Upper lobe of right lung (tissue), 1 donor: ENCODE data around the gene GUCY1A2. TPM values are rescaled to one million over a fixed set of nuclear protein-coding genes. Genes with fewer than 3 reads are reported as not detected.
"Not testable (repeated sequence)": the region's sequence is repeated elsewhere in the genome, so short reads cannot be mapped to it uniquely, and the experiment has no call there.

Source experiments
- ATAC-seq: fragments of 200-7000 bp; cut with Tn5 transposase; one replicate; pipeline ENCODE4 v1.9.1; 2020; ENCODE audit warnings: mild to moderate bottlenecking, moderate library complexity
- DNase-seq: peaks from one replicate; pipeline ENCODE4 v3.0.0-alpha.2; 2020
- H3K27ac ChIP-seq: fragments of 200-600 bp; one replicate; pipeline ENCODE4 v1.8.0; 2022
- H3K27me3 ChIP-seq: fragments of 200-600 bp; one replicate; pipeline ENCODE4 v1.8.0; 2022; ENCODE audit warnings: mild to moderate bottlenecking
- H3K36me3 ChIP-seq: fragments of 200-600 bp; one replicate; pipeline ENCODE4 v1.8.0; 2022
- H3K4me1 ChIP-seq: fragments of 200-600 bp; one replicate; pipeline ENCODE4 v1.8.0; 2022
- H3K4me3 ChIP-seq: fragments of 200-600 bp; one replicate; pipeline ENCODE4 v1.8.0; 2022; ENCODE audit warnings: mild to moderate bottlenecking
- H3K9me3 ChIP-seq: fragments of 200-600 bp; one replicate; pipeline ENCODE4 v1.8.0; 2022
- CTCF ChIP-seq: fragments of 200-600 bp; IDR thresholded peaks from one replicate; pipeline ENCODE4 v1.8.0; 2022; ENCODE audit warnings: antibody characterized with exemption
- intact Hi-C: fragments of 100-400 bp; cut with DNase I; formaldehyde crosslinking; loops from one replicate; pipeline ENCODE4 v1.11.0; 2022
- total RNA-seq: library from RNA; stranded (reverse); fragmentation: NEBNext Ultra II Directional; extraction: Animal tissue kit (Norgen Biotek cat#: 25700); gene quantifications from one replicate; pipeline ENCODE4 v1.2.1, GENCODE V29; 2021
- donor health status: DM: no; HTN: yes; CAD: no; lungs with severe emphysema.

The GUCY1A2 gene
- total RNA-seq, 1 donor from 2014 or later = 31.1 TPM

GRCh38 chr11:106789406-106789805 lies 228.9 kb downstream of the GUCY1A2 start:
- DNase-seq (no peak), ATAC-seq (no peak)
- Histone ChIP-seq H3K27ac (no peak overlapping the region), H3K9me3 (no peaks in the 10 kb centered on the region), H3K4me1 (no peaks in the 10 kb centered on the region), H3K27me3 (no peaks in the 10 kb centered on the region), H3K4me3 (no peak overlapping the region), H3K36me3 (no peaks in the 10 kb centered on the region)
- intact Hi-C loops = no loop called here
- TF ChIP-seq CTCF = no peak

- intact Hi-C loops = no loop called here
- no peaks in the 10 kb centered on the region for H3K36me3 ChIP-seq
- DNase-seq = no peak
- H3K27me3 ChIP-seq = no peaks in the 10 kb centered on the region
- H3K4me1 ChIP-seq = no peaks in the 10 kb centered on the region
- ATAC-seq = no peak
- no peak overlapping the region for H3K4me3 ChIP-seq
- H3K27ac ChIP-seq = no peak overlapping the region
- TF ChIP-seq CTCF = no peak
- no peaks in the 10 kb centered on the region for H3K9me3 ChIP-seq
These were observed 230.8 kb downstream of the GUCY1A2 start for GRCh38 chr11:106787454-106787853.

GRCh38 chr11:106785913-106786650 lies 232.2 kb downstream of the GUCY1A2 start:
- Histone ChIP-seq H3K4me1 (no peaks in the 10 kb centered on the region), H3K9me3 (no peaks in the 10 kb centered on the region), H3K27me3 (no peaks in the 10 kb centered on the region), H3K4me3 (no peak overlapping the region), H3K27ac (no peak overlapping the region), H3K36me3 (no peaks in the 10 kb centered on the region)
- ATAC-seq = no peak
- intact Hi-C loops = no loop called here
- no peak for DNase-seq
- no peak for TF ChIP-seq CTCF

- H3K27ac ChIP-seq, intact Hi-C loops, DNase-seq, H3K4me1 ChIP-seq, H3K4me3 ChIP-seq, ATAC-seq, H3K27me3 ChIP-seq, H3K9me3 ChIP-seq, H3K36me3 ChIP-seq: not testable (repeated sequence)
These were observed 241.0 kb downstream of the GUCY1A2 start for GRCh38 chr11:106777302-106777701.

- no peak for ATAC-seq
- DNase-seq = no peak
- Histone ChIP-seq H3K27me3 (no peaks in the 10 kb centered on the region), H3K9me3 (peaks cover 3% of the 10 kb centered on the region), H3K27ac (no peak overlapping the region), H3K36me3 (no peaks in the 10 kb centered on the region), H3K4me1 (no peaks in the 10 kb centered on the region), H3K4me3 (no peak overlapping the region)
- TF ChIP-seq CTCF = no peak
- intact Hi-C loops = no loop called here
These were observed 247.7 kb downstream of the GUCY1A2 start for GRCh38 chr11:106770489-106771085.

GRCh38 chr11:106765469-106766258 lies 252.6 kb downstream of the GUCY1A2 start:
- TF ChIP-seq CTCF = no peak
- no peaks in the 10 kb centered on the region for H3K9me3 ChIP-seq
- intact Hi-C loops = no loop called here
- H3K36me3 ChIP-seq = no peaks in the 10 kb centered on the region
- no peak overlapping the region for H3K4me3 ChIP-seq
- H3K27ac ChIP-seq = no peak overlapping the region
- H3K4me1 ChIP-seq = no peaks in the 10 kb centered on the region
- ATAC-seq (no peak), DNase-seq (no peak)
- H3K27me3 ChIP-seq = no peaks in the 10 kb centered on the region
